GM19467 (cell line): ENCODE results near the gene ERVW-1.

ENCODE experiments used
- ATAC-seq: cut with Tn5 transposase; IDR thresholded peaks from one replicate; pipeline ENCODE4 v1.9.1; 2021; ENCODE audit warnings: mild to moderate bottlenecking, moderate library complexity; ENCODE audit not compliant: unreplicated experiment

The ERVW-1 gene

DNA sequence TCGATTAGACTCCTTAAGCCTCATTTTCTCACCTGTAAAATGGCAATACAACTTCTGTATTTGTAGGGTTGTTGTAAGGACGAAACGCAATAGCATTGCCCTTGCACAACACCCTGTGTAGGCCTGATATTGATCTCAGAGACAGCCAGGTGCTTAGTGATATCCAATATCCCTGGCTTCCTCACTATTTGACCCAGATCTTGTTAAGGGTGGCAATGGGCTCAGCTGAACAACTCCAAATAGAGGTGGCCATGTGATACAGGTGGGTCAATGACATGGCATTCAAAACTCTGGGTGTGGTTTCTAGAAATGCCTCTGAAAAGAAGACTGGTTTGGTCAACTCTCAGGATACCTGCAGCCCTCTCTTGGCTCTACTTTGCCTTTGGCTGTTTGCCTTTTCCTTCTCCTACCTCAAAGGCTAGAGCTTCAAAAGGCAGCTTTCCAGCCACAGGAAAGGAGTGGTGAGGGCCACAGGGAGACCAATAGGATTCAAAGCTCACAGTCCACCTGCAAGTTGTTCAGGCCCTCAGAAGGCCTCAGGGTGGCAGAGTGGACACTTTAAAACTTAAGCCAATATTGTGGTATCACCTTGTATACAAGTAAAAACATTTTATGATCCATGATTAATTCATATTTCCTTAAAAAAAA is 45.3 kb downstream of the ERVW-1 start:
- ATAC-seq: no peak

DNA sequence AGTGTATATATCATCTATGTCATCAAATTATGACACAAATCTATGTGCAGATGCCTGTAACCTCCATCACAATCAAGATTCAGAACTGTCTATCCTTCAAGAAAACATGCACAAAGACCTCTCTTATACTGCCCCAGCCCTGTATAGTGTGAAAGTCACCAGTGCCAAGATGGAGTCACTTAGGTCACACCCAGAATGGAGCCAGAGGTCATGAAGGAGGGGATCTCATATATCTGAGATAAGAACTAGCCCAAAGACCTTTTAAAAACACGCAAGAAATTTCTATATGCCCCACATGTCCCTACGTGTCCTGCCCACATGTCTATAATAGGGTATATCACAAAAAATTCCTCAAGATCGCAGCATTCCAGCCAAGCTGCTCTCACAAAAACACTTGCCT is 50.6 kb downstream of the ERVW-1 start:
- no peak for ATAC-seq

- no peak for ATAC-seq
Observed at GRCh38 chr7:92425311-92425947, 52.3 kb downstream of the ERVW-1 start.

GRCh38 chr7:92423710-92424131 is 54.0 kb downstream of the ERVW-1 start:
- ATAC-seq: no peak

DNA sequence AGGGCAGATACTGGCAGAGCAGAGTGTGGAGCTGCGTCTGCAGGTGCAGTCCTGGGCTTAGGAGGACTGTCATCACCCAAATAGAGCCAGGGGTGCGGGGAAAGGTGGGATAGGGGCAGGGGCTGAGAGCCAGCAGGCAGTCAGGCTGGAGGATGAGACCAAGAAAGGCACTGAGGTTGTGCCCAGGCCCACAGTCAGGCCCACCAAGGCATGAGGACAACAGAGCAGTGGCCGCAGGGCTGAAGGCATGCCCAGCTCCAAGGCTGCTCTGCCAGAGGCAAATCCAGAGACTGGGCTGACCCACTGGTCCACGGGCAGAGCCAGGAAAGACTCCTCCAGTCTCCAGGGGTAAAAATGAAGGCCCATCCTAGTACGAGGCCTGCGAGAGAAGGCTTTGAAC is 54.8 kb downstream of the ERVW-1 start:
- ATAC-seq: no peak

DNA sequence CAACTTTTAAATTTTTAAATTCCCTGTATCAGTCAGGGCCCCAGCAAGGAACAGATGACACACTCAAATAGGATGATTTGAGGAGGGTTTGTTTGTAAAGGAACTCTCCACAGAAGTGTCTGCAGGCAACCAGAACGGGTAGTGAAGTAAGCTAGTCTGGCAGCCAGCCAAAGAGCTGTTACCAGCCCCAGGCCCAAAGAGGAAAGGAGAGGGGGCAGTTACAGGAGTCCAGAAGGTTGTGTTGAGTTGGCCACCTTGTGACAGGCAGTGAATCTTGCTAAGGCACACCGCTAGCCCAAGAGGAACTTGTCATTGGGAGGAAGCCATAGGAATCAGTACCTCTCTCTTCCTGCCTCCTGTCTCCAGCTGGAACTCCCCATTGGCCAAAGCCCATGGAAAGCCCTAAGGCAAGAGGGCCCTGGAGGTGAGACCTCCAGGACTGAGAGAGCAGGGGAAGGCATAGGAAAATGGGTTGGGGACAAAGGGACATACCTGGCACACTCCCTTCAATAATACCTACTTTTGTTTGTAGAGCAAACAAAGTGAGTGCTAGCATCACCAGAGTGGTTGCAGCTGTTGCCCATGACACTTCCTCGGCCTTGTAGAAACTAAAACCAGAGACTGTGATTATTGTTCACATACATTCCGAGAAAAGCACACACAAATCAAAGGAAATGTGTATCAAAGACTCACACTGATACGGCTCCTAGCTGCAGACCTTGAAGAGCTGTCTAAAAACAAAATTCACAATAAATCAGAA is 55.9 kb downstream of the ERVW-1 start:
- no peak for ATAC-seq
